Measurements from ENCODE around the gene FXYD5. TPM values are rescaled to one million over a fixed set of nuclear protein-coding genes. Genes with fewer than 3 reads are reported as not detected.

Gene FXYD5
- total RNA-seq, 1 experiment from 2014 or later, result 100 TPM

DNA sequence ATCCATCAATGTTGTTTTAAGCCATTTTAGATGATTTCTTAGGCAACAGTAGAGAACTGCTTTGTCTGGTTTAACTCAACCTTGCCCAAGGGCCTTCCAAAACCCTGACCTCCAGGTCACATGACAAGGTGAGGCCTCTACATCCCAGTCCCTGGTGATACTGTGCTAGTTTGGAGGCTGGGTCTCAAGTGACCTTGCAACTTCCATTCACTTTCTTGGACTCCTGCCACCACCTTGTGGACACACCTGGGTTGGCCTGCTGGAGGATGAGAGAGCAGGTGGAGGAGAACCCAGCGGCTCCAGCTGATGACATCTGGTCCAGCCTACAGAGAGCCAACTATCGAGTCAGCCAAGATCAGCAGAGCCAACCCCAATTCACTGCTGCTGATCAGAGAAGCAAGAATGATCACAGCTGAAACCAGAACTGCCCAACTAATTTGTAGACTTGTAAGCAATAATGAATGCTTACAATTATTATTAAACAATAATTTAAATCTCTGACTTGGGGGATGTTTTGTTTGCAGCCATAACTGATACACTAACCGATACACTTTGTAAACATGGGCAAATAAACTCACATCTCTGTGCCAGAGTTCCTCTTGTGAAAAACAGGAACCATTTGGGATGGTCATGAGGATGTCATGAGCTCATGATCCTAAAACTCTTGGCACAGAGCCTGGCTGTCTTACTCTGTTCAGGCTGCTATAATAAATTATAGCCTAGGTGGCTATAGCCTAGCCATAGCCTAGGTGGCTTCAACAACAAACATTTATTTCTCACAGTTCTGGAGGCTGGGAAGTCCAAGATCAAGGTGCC lies 62.5 kb downstream of the FXYD5 start:
- Histone ChIP-seq H3K23me2 (ENCODE audit: insufficient read length, low read depth, low read length, poor library complexity, severe bottlenecking) (no peaks in the 10 kb centered on the region), H3K27me3 (ENCODE audit: insufficient read depth, low read length) (no peaks in the 10 kb centered on the region), H4K20me1 (ENCODE audit: control insufficient read depth, insufficient read depth, insufficient read length) (no peaks in the 10 kb centered on the region), H3K18ac (ENCODE audit: insufficient read length, low read depth, low read length) (no peak overlapping the region), H3T11ph (ENCODE audit: low read length) (no peak overlapping the region), H4K8ac (replicated peaks; ENCODE audit: insufficient read length, low read depth, low read length) (no peak overlapping the region), H4K5ac (ENCODE audit: insufficient read length, low read depth, low read length) (no peak overlapping the region), H2BK12ac (ENCODE audit: insufficient read length, low read depth, low read length) (no peak overlapping the region), H3K4ac (ENCODE audit: low read depth, low read length) (no peak overlapping the region), H3K23ac (ENCODE audit: insufficient read length, low read depth, low read length) (no peak overlapping the region), H2AFZ (ENCODE audit: low read length) (no peak overlapping the region), H2BK120ac (ENCODE audit: low read depth, low read length, poor library complexity, severe bottlenecking) (no peak overlapping the region), H3K9ac (ENCODE audit: extremely low read depth, insufficient read length, low read length) (no peak overlapping the region), H4K91ac (ENCODE audit: insufficient read length, low read depth, low read length) (no peak overlapping the region), H3K9me3 (ENCODE audit: control insufficient read depth, low read depth, low read length) (no peaks in the 10 kb centered on the region), H3K79me1 (ENCODE audit: insufficient read depth, low read depth, low read length, poor library complexity, severe bottlenecking) (no peaks in the 10 kb centered on the region), H3K4me1 (ENCODE audit: insufficient read depth, low read length) (0 out of 2 replicates have a peak, but pooled peaks cover 2% of the 10 kb centered on the region), H3K14ac (ENCODE audit: insufficient read depth, low read length) (no peak overlapping the region), H2BK20ac (ENCODE audit: low read depth, low read length, poor library complexity, severe bottlenecking) (no peak overlapping the region), H3K56ac (ENCODE audit: insufficient read length, low read depth, low read length) (no peak overlapping the region), H2AK5ac (ENCODE audit: insufficient read length, low read length) (no peak overlapping the region), H3K79me2 (ENCODE audit: insufficient read depth, low read length) (no peaks in the 10 kb centered on the region), H2BK5ac (ENCODE audit: insufficient read length, low read length) (no peak overlapping the region), H3K4me2 (ENCODE audit: insufficient read depth, insufficient read length, low read length) (no peak overlapping the region), H2BK15ac (ENCODE audit: low read depth, low read length) (no peak overlapping the region), H3K27ac (ENCODE audit: insufficient read length, low read depth, low read length) (no peak overlapping the region)
- TF ChIP-seq, protein P1, sequence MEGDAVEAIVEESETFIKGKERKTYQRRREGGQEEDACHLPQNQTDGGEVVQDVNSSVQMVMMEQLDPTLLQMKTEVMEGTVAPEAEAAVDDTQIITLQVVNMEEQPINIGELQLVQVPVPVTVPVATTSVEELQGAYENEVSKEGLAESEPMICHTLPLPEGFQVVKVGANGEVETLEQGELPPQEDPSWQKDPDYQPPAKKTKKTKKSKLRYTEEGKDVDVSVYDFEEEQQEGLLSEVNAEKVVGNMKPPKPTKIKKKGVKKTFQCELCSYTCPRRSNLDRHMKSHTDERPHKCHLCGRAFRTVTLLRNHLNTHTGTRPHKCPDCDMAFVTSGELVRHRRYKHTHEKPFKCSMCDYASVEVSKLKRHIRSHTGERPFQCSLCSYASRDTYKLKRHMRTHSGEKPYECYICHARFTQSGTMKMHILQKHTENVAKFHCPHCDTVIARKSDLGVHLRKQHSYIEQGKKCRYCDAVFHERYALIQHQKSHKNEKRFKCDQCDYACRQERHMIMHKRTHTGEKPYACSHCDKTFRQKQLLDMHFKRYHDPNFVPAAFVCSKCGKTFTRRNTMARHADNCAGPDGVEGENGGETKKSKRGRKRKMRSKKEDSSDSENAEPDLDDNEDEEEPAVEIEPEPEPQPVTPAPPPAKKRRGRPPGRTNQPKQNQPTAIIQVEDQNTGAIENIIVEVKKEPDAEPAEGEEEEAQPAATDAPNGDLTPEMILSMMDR (conservative IDR thresholded peaks at IDR 0.05), result peak; percentile 52; the same call in 2 of the 3 replicates
- no peak overlapping the region for H3K27ac Mint-ChIP-seq
- H3K4me3 Mint-ChIP-seq, result no peak overlapping the region
- peaks cover 7 to 13% of the 10 kb centered on the region in 2 experiments for H3K9me3 Mint-ChIP-seq
- peaks cover 4% of the 10 kb centered on the region for H3K27me3 Mint-ChIP-seq (ENCODE audit: low read depth)
- DNase-seq, result peak; percentile 56
- peaks cover 15 to 16% of the 10 kb centered on the region in 2 experiments for H3K4me1 Mint-ChIP-seq
- H3K36me3 Mint-ChIP-seq (ENCODE audit: insufficient read depth in 1 of 3, low read depth in 3 of 3), result peaks cover 0 to 5% (median 5%) of the 10 kb centered on the region in 3 experiments; a peak in 5 of 7 replicates
- no CpG with 5 or more reads among the region's 3 CpGs for WGBS (ENCODE audit: extremely low coverage, insufficient read length, low lambda C conversion rate)
